ENCODE measurements around the gene BCAR1.

DNA sequence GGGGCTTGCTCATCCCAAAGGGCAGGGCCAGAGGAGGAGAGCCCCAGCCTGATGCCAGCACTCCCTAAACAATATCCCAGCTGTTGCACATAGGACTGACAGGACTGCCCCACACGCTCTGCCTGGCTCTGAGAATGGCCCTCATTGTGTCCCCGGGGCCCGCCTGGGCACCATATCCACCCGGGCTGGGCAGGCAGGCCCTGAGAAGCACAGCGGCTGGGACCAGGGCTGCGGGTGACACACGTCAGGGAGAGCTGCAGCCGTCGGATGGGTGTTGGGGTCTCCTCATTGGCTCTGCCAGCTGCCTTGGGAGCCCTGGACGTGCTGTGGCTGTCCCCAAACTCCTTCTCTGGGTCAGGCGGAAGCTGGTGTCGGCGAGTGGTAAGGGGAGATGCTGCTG lies 4.2 kb downstream of the BCAR1 start:
- TF ChIP-seq POLR2A (IDR thresholded peaks at IDR 0.05) (no peak), CTCF (IDR thresholded peaks at IDR 0.05) (no peak), EP300 (IDR thresholded peaks at IDR 0.05) (no peak)
